Vagina (tissue), 2 donors: ENCODE data around the gene C10orf90. TPM values are rescaled to one million over a fixed set of nuclear protein-coding genes. Genes with fewer than 3 reads are reported as not detected.

Experiments used
- DNase-seq, 2 donors: peaks; one replicate each; pipeline ENCODE4 v3.0.0-alpha.2; 2017; ENCODE audit errors: extremely low spot score in 2 of 2
- H3K27ac ChIP-seq: fragments of 200-600 bp; sonication (generic); one replicate; pipeline ENCODE4 v1.5.1; 2019
- H3K27me3 ChIP-seq: fragments of 200-600 bp; sonication (generic); one replicate; pipeline ENCODE4 v1.5.1; 2019
- H3K36me3 ChIP-seq, 2 donors: fragments of 200-600 bp; sonication (generic); one replicate each; pipeline ENCODE4 v1.5.1; 2017 to 2019
- H3K4me1 ChIP-seq: fragments of 200-600 bp; sonication (generic); one replicate; pipeline ENCODE4 v1.5.1; 2019
- H3K4me3 ChIP-seq, 2 donors: fragments of 200-600 bp; sonication (generic); 1 replicate in 1 of 2; 2 replicates in 1 of 2; pipeline ENCODE4 v1.5.1; 2016 to 2019
- H3K9me3 ChIP-seq: fragments of 200-600 bp; sonication (generic); one replicate; pipeline ENCODE4 v1.5.1; 2019
- CTCF ChIP-seq, 3 experiments: fragments of 450-650 bp in 2 of 3; fragments of 200-600 bp in 1 of 3; sonication (generic) in 1 of 3; IDR thresholded peaks; one replicate each; pipeline ENCODE4 v1.5.1; 2017 to 2019; ENCODE audit warnings: antibody characterized with exemption in 3 of 3, mild to moderate bottlenecking in 2 of 3, moderate library complexity in 2 of 3
- POLR2A ChIP-seq, 2 donors: fragments of 450-650 bp; IDR thresholded peaks; one replicate each; pipeline ENCODE4 v1.6.1; 2017; ENCODE audit warnings: antibody characterized with exemption in 2 of 2, mild to moderate bottlenecking in 2 of 2, moderate library complexity in 2 of 2
- POLR2AphosphoS5 ChIP-seq, 2 donors: sonication (generic); formaldehyde crosslinking; IDR thresholded peaks; one replicate each; pipeline ENCODE4 v1.9.0; 2017; ENCODE audit warnings: antibody characterized with exemption in 2 of 2, mild to moderate bottlenecking in 2 of 2, low read depth in 1 of 2; ENCODE audit not compliant: insufficient read depth in 1 of 2
- intact Hi-C: fragments of 100-400 bp; cut with DNase I; formaldehyde crosslinking; loops from one replicate; pipeline ENCODE4 v1.15.1; 2023
- total RNA-seq: library from RNA; depleted of rRNA; stranded (reverse); fragments of >200 nt; gene quantifications from one replicate; pipeline ENCODE4 v1.2.3, GENCODE V29; 2016

C10orf90 gene
- total RNA-seq, 1 donor from 2014 or later = not detected

- Histone ChIP-seq H3K9me3 (no peaks in the 10 kb centered on the region), H3K27ac (no peak overlapping the region), H3K27me3 (no peaks in the 10 kb centered on the region), H3K36me3 (no peaks in the 10 kb centered on the region), H3K4me3 (no peak overlapping the region), H3K4me1 (no peaks in the 10 kb centered on the region)
- DNase-seq = no peak
- intact Hi-C loops = no loop called here
- no peak for TF ChIP-seq CTCF (IDR thresholded peaks at IDR 0.05)
- no peak for TF ChIP-seq POLR2AphosphoS5 (IDR thresholded peaks at IDR 0.05; ENCODE audit: insufficient read depth in 1 of 2, low read depth in 1 of 2)
- TF ChIP-seq POLR2A (IDR thresholded peaks at IDR 0.05) = no peak
Observed at GRCh38 chr10:126617733-126618132, 52.8 kb downstream of the C10orf90 start.

GRCh38 chr10:126617208-126617607 lies 53.3 kb downstream of the C10orf90 start:
- H3K4me3 ChIP-seq = no peak overlapping the region
- H3K36me3 ChIP-seq = no peaks in the 10 kb centered on the region
- intact Hi-C loops = no loop called here
- no peak for DNase-seq
- no peaks in the 10 kb centered on the region for H3K27me3 ChIP-seq
- H3K9me3 ChIP-seq = no peaks in the 10 kb centered on the region
- no peak overlapping the region for H3K27ac ChIP-seq
- TF ChIP-seq CTCF (IDR thresholded peaks at IDR 0.05) (no peak), POLR2AphosphoS5 (IDR thresholded peaks at IDR 0.05; ENCODE audit: insufficient read depth in 1 of 2, low read depth in 1 of 2) (no peak), POLR2A (IDR thresholded peaks at IDR 0.05) (no peak)
- no peaks in the 10 kb centered on the region for H3K4me1 ChIP-seq

- H3K9me3 ChIP-seq = no peaks in the 10 kb centered on the region
- no peaks in the 10 kb centered on the region for H3K4me1 ChIP-seq
- no peaks in the 10 kb centered on the region for H3K36me3 ChIP-seq
- no peak overlapping the region for H3K27ac ChIP-seq
- no peak overlapping the region for H3K4me3 ChIP-seq
- intact Hi-C loops = no loop called here
- TF ChIP-seq CTCF (IDR thresholded peaks at IDR 0.05) = no peak
- no peak for TF ChIP-seq POLR2AphosphoS5 (IDR thresholded peaks at IDR 0.05; ENCODE audit: insufficient read depth in 1 of 2, low read depth in 1 of 2)
- no peak for TF ChIP-seq POLR2A (IDR thresholded peaks at IDR 0.05)
- no peaks in the 10 kb centered on the region for H3K27me3 ChIP-seq
- DNase-seq = no peak
Observed at GRCh38 chr10:126616737-126617136, 53.8 kb downstream of the C10orf90 start.

- TF ChIP-seq POLR2A (IDR thresholded peaks at IDR 0.05) (no peak), CTCF (IDR thresholded peaks at IDR 0.05) (no peak), POLR2AphosphoS5 (IDR thresholded peaks at IDR 0.05; ENCODE audit: insufficient read depth in 1 of 2, low read depth in 1 of 2) (no peak)
- intact Hi-C loops = no loop called here
- H3K4me3 ChIP-seq = no peak overlapping the region
Observed at GRCh38 chr10:126611303-126611702, 59.2 kb downstream of the C10orf90 start.

GRCh38 chr10:126609566-126609965 lies 60.9 kb downstream of the C10orf90 start:
- no peak for DNase-seq
- intact Hi-C loops = no loop called here
- Histone ChIP-seq H3K27me3 (no peaks in the 10 kb centered on the region), H3K36me3 (no peaks in the 10 kb centered on the region), H3K9me3 (no peaks in the 10 kb centered on the region), H3K4me3 (no peak overlapping the region), H3K4me1 (no peaks in the 10 kb centered on the region), H3K27ac (no peak overlapping the region)
- no peak for TF ChIP-seq CTCF (IDR thresholded peaks at IDR 0.05)
- no peak for TF ChIP-seq POLR2AphosphoS5 (IDR thresholded peaks at IDR 0.05; ENCODE audit: insufficient read depth in 1 of 2, low read depth in 1 of 2)
- no peak for TF ChIP-seq POLR2A (IDR thresholded peaks at IDR 0.05)

More at GRCh38 chr10:126611303-126611702, 59.2 kb downstream of the C10orf90 start:
- Histone ChIP-seq H3K9me3 (no peaks in the 10 kb centered on the region), H3K27me3 (no peaks in the 10 kb centered on the region), H3K4me1 (no peaks in the 10 kb centered on the region), H3K36me3 (no peaks in the 10 kb centered on the region), H3K27ac (no peak overlapping the region)
- no peak for DNase-seq
